Stomach (tissue), 4 donors: ENCODE measurements around the gene RMRP.

Experiments used
- CTCF ChIP-seq, 7 experiments: fragments of 450-650 bp in 4 of 7; fragments of 200-600 bp in 3 of 7; sonication (generic) in 3 of 7; IDR thresholded peaks; one replicate each; pipeline ENCODE4 v1.5.1; 2016 to 2019; ENCODE audit warnings: antibody characterized with exemption in 7 of 7, control low read depth in 2 of 7, mild to moderate bottlenecking in 1 of 7
- POLR2A ChIP-seq, 4 donors: fragments of 450-650 bp; IDR thresholded peaks; one replicate each; pipeline ENCODE4 v1.6.1; 2016; ENCODE audit warnings: antibody characterized with exemption in 4 of 4, control low read depth in 2 of 4, mild to moderate bottlenecking in 1 of 4, moderate library complexity in 1 of 4

- TF ChIP-seq CTCF (IDR thresholded peaks at IDR 0.05) (peak in 6 of 7 experiments; percentile 42 to 97 (median 96)), POLR2A (IDR thresholded peaks at IDR 0.05) (peak in 1 of 4 donors; percentile 17)
These were observed 11.1 kb downstream of the RMRP start for GRCh38 chr9:35646533-35647265.
